Middle frontal gyrus (tissue), 1 donor: ENCODE measurements around the gene MAGEB6B.
"Not testable (repeated sequence)": the region's sequence is repeated elsewhere in the genome, so short reads cannot be mapped to it uniquely, and the experiment has no call there.

ENCODE experiments used
- DNase-seq: peaks from one replicate; pipeline ENCODE4 v3.0.0-alpha.2; 2015; ENCODE audit warnings: low spot score; ENCODE audit errors: extremely low spot score

Gene MAGEB6B, protein sequence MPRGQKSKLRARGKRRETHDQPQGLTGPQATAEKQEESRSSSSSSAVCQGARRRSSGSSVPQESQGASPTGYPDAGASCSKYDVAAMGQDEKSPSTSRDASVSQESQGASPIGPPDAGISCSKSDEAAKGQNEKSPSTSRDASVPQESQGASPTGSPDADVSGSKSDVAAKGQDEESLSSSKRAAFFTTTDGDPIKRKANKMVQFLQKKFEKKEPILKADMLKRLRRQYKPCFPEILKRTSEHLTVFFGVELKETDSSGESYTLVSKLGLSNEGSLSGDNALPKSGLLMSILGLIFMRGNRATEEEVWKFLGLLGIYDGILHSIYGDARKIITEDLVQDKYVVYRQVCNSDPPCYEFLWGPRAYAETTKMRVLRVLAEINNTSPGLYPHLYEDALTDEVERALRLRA

DNA sequence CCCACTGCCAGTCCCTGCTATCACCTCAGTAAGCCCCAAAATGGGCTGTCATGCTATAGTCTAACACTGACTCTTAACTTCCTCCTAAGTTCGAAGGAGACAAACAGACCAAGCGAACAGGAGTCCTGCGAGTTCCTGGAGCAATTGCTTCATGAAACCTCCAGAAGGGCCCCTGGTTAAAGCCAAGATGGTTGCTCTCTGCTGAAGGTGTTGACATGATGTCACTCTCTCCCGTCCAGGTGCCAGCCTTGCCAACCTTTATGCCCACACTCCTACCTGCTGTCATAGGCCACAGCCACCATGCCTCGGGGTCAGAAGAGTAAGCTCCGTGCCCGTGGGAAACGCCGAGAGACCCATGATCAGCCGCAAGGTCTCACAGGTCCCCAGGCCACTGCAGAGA, at the start of gene MAGEB6B:
Gene MAGEB6B, plus strand, starts transcription at position 301 of the 400 bp plus-strand sequence. Its CDS starts 0 bp downstream, at position 301.
- DNase-seq, result no peak

DNA sequence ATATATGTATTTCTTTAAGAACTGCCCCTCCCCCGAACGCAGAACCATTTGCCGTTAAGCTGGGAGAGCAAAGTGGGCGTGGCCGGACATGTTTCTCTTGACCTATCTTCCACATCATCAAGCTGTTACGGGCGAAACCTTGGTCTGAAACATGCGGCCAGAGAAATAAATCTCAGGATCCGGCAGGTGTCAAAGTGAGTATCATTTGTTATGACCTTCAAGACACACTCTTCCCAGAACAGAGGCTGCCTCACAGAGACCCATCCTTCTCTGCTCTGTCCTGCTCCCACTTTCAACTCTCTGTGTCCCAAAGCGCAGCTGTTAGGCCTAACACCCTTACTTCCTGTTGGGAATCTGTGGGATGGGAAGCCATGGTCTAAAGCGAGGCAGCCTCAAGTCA, 22.1 kb upstream of the MAGEB6B start, which contains the start of gene MAGEB18:
Gene MAGEB18, plus strand, starts transcription at position 70 of the 400 bp plus-strand sequence. CDS start 643 bp downstream, outside the sequence.
- no peak for DNase-seq

DNA sequence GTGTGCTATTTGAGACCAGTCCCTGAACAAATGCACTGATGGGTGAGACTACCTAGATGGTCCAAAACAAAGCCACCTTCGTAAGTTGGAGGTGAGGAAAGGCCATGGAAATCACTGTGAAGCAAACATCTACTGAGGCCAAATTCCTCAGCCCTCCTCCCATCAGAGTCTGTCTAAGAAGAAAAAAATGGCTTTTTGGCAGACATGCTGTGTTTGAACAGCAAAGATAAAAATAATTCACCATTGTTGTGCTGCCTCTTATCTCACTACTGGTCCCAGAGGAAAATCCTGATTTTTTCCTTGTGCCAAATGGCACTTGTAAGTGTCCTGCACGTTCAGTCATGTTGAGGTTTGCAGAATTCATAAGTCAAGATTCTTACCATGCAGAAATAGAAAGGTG, 14.4 kb upstream of the MAGEB6B start:
- no peak for DNase-seq

DNA sequence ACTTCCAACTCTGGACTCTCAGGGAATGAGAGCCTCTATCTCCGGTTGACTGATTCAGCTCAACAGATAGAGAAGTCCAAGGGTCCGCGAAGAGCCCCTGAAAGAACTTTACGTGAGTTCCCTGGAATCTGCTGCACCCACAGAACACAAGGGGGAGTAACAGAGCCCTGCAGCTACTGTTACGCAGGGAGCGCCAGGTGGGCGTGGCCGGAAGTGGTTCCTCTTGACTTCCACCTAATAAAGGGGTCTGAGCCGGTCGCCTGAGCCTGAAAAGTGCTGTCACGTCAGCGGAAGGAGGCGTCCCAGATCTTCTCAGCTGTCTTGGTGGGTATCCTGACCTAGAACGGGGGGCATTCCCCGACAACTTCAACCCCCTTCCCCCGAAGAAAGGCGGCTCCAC, 31.8 kb downstream of the MAGEB6B start, which contains the start of gene MAGEB6:
Gene MAGEB6, plus strand, starts transcription at position 237 of the 400 bp plus-strand sequence. CDS start 1,407 bp downstream, outside the sequence.
- no peak for DNase-seq

DNA sequence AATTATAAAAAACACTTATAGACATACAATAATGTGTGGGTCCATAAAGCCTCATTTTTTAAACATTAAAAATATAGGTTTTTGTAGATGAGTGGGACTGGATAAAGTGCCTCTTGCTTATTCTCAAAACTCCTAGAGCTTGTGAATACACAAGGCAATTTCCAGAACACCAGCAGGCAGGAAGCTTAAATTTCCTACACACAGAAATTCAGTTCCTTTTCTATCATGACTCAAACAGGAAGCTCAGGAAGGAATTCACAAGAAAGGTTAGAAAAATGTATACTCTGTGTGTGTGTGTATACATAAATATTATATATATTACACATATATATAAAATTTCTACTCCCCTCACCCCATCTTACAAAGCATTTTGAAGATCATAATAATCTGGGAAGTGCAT, 43.2 kb downstream of the MAGEB6B start:
- DNase-seq, result no peak

DNA sequence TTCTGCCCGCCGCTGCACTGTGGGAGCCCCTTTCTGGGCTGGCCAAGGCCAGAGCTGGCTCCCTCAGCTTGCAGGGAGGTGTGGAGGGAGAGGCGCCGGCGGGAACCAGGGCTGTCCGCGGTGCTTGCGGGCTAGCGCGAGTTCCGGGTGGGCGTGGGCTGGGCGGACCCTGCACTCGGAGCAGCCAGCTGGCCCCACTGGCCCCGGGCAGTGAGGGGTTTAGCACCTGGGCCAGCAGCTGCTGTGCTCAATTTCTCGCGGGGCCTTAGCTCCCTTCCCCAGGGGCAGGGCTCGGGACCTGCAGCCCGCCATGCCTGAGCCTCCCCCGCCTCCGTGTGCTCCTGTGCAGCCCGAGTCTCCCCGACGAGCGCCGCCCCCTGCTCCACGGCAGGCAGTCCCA, 44.3 kb downstream of the MAGEB6B start:
- not testable (repeated sequence) for DNase-seq

DNA sequence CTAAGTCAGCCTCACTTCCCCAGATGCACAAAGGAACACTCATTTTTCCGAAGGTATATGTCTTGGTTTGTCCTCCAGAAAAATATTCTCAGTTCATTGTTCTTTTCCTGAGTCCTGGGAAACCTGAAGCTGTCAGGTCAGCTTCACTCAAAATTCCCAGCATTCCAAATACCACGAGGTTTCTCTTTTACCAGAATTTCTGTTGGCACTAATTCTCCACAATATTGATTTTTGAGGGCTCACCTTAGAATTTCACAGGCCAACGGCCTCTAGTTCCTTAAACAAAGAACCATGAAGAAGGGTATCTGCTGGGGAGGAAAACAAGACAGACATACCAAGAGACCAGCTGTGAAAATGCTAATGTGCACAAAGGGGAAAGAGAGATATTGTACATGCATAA, 47.6 kb downstream of the MAGEB6B start:
- DNase-seq, result no peak
